Gastroesophageal sphincter (tissue), 4 donors: ENCODE measurements around the gene TFB1M. TPM values are rescaled to one million over a fixed set of nuclear protein-coding genes. Genes with fewer than 3 reads are reported as not detected.

Experiments used
- ATAC-seq: fragments of 150-250 bp; one replicate; pipeline ENCODE4 v1.9.1; 2016; ENCODE audit warnings: mild to moderate bottlenecking, moderate library complexity
- H3K27ac ChIP-seq, 4 donors: fragments of 200-600 bp; sonication (generic) in 3 of 4; 1 replicate in 3 of 4; 2 replicates in 1 of 4; pipeline ENCODE4 v1.5.1; 2016 to 2019
- H3K27me3 ChIP-seq: fragments of 200-600 bp; sonication (generic); one replicate; pipeline ENCODE4 v1.5.1; 2019
- H3K36me3 ChIP-seq, 2 donors: fragments of 200-600 bp; sonication (generic); one replicate each; pipeline ENCODE4 v1.5.1; 2019; ENCODE audit warnings: control low read depth in 1 of 2
- H3K4me1 ChIP-seq, 3 donors: fragments of 200-600 bp; sonication (generic); 1 replicate in 2 of 3; 2 replicates in 1 of 3; pipeline ENCODE4 v1.5.1; 2016 to 2019; ENCODE audit warnings: control low read depth in 2 of 3
- H3K4me3 ChIP-seq, 2 donors: fragments of 200-600 bp; sonication (generic); one replicate each; pipeline ENCODE4 v1.5.1; 2019; ENCODE audit warnings: mild to moderate bottlenecking in 1 of 2, moderate library complexity in 1 of 2
- H3K9me3 ChIP-seq, 3 donors: fragments of 200-600 bp; sonication (generic); one replicate each; pipeline ENCODE4 v1.5.1; 2017 to 2019; ENCODE audit warnings: control low read depth in 2 of 3
- EP300 ChIP-seq: sonication (generic); formaldehyde crosslinking; IDR thresholded peaks from one replicate; pipeline ENCODE4 v1.6.1; 2017; ENCODE audit warnings: antibody characterized with exemption, mild to moderate bottlenecking
- POLR2A ChIP-seq, 2 donors: fragments of 450-650 bp; IDR thresholded peaks; one replicate each; pipeline ENCODE4 v1.6.1; 2017; ENCODE audit warnings: antibody characterized with exemption in 2 of 2, mild to moderate bottlenecking in 2 of 2, moderate library complexity in 1 of 2
- POLR2AphosphoS5 ChIP-seq: sonication (generic); formaldehyde crosslinking; IDR thresholded peaks from one replicate; pipeline ENCODE4 v1.6.1; 2017; ENCODE audit warnings: antibody characterized with exemption
- WGBS, 2 donors: methylation state at CpG; one replicate each; pipeline ENCODE4 v1.1.5; 2018; ENCODE audit warnings: low coverage in 1 of 2; 5-methylcytosine and 5-hydroxymethylcytosine counted together
- total RNA-seq, 4 donors: library from RNA; depleted of rRNA; stranded (reverse); fragments of >200 nt; gene quantifications; one replicate each; pipeline ENCODE4 v1.1.0, GENCODE V29; 2016
- TF ChIP-seq, protein P1 (sequence below), 4 experiments: fragments of 200-600 bp in 2 of 4; fragments of 450-650 bp in 2 of 4; sonication (generic) in 1 of 4; IDR thresholded peaks; one replicate each; pipeline ENCODE4 v1.5.1; 2017 to 2019; ENCODE audit warnings: antibody characterized with exemption in 4 of 4, mild to moderate bottlenecking in 2 of 4, moderate library complexity in 2 of 4

Gene TFB1M
- total RNA-seq, 4 donors from 2014 or later, result 6.7 to 16.4 (median 12.5) TPM

DNA sequence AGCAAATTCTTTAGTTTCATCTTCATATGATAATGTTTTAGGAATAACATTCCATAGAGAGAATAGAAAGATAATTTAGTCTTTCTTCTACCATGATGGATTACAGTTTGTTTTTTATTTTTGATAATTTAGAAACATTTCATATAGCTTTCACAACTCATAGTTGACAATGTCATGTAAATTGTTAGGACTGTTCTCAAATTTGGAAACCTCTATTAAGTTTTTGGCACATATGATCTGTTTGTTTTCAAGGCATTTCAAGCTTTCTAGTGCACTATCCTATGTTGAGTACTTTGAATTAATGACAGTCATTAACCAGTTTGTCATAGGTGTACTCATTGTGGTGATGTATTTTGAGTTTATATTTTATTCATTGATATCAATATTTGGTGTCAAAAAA, 10.7 kb upstream of the TFB1M start:
- Histone ChIP-seq H3K27me3 (no peaks in the 10 kb centered on the region), H3K4me3 (no peak overlapping the region), H3K36me3 (no peaks in the 10 kb centered on the region), H3K27ac (no peak overlapping the region), H3K4me1 (peaks cover 0 to 4% (median 0%) of the 10 kb centered on the region in 3 donors), H3K9me3 (no peaks in the 10 kb centered on the region)
- no peak for ATAC-seq
- TF ChIP-seq POLR2AphosphoS5, result no peak
- TF ChIP-seq, protein P1, sequence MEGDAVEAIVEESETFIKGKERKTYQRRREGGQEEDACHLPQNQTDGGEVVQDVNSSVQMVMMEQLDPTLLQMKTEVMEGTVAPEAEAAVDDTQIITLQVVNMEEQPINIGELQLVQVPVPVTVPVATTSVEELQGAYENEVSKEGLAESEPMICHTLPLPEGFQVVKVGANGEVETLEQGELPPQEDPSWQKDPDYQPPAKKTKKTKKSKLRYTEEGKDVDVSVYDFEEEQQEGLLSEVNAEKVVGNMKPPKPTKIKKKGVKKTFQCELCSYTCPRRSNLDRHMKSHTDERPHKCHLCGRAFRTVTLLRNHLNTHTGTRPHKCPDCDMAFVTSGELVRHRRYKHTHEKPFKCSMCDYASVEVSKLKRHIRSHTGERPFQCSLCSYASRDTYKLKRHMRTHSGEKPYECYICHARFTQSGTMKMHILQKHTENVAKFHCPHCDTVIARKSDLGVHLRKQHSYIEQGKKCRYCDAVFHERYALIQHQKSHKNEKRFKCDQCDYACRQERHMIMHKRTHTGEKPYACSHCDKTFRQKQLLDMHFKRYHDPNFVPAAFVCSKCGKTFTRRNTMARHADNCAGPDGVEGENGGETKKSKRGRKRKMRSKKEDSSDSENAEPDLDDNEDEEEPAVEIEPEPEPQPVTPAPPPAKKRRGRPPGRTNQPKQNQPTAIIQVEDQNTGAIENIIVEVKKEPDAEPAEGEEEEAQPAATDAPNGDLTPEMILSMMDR (IDR thresholded peaks at IDR 0.05), result no peak
- no peak for TF ChIP-seq POLR2A (IDR thresholded peaks at IDR 0.05)

DNA sequence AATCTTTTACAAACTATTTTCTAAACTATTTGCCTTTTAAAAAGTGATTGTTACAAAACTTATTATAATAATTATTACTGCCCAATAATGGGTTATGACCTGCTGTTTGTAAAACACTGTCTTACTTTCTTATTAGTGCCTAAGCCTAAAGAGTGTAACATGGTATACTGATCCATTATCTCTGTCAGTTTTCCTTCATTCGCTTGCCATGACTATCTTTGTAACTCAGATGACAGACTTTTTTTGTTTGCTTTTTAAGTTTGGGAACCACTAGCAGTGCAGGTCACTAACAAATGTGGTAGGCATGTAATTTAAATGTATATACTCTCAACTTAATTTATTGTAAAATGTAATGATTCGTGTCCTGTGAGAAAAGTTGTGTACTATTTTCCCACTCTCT, 9.9 kb upstream of the TFB1M start:
- Histone ChIP-seq H3K36me3 (no peaks in the 10 kb centered on the region), H3K27me3 (no peaks in the 10 kb centered on the region), H3K4me1 (peaks cover 0 to 4% (median 0%) of the 10 kb centered on the region in 3 donors), H3K9me3 (no peaks in the 10 kb centered on the region), H3K4me3 (no peak overlapping the region), H3K27ac (no peak overlapping the region)
- ATAC-seq, result no peak
- 100% methylated on average over 1 to 2 of the region's 2 CpGs for WGBS, 2 donors
- TF ChIP-seq, protein P1 (IDR thresholded peaks at IDR 0.05), result no peak
- no peak for TF ChIP-seq EP300
- no peak for TF ChIP-seq POLR2A (IDR thresholded peaks at IDR 0.05)
- TF ChIP-seq POLR2AphosphoS5, result no peak

DNA sequence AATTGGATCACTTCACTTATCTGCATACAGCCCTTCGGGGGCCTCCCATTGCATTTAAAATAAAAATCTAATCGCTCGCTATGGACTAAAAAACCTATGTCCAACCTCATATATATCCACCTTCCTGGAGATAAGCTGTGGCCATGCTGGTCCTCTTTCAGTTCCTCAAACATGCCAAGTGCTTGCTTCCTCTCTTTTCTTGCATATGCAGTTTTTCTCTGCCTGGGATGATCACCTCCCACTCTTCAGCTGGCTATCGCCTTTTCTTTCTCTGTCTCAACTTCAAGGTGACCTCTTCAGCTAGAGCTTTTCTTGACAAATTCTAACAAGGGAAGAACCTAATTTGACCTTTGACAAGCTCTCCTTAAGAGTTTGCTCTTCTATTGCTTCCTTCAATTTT, 5.6 kb upstream of the TFB1M start:
- no peak overlapping the region for H3K4me3 ChIP-seq
- ATAC-seq, result no peak

DNA sequence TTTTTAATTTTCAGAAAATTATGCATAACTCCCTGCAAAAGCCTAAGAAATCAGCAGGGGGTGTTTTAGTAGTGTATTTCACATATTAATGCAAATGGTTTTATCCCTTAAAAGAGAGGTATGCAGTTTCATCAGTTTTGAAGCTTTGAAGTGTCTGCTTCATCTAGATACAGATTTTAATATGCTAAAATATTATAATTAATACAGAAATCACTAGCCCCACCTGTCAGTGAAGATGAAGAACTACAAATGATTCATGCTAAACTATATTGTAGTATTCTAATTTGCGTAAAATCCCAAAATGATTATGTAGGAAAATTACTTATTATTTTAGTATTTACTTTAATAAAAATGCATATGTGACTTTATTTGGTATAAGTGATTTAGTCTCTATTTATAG, 2.9 kb upstream of the TFB1M start:
- Histone ChIP-seq H3K27ac (no peak overlapping the region), H3K4me1 (peaks cover 0 to 20% (median 0%) of the 10 kb centered on the region in 3 donors), H3K27me3 (no peaks in the 10 kb centered on the region), H3K4me3 (no peak overlapping the region), H3K36me3 (no peaks in the 10 kb centered on the region), H3K9me3 (no peaks in the 10 kb centered on the region)
- WGBS, 2 donors, result 76 to 80% methylated on average over 1 of the region's 1 CpG
- ATAC-seq, result no peak
- TF ChIP-seq EP300, result no peak
- TF ChIP-seq POLR2A (IDR thresholded peaks at IDR 0.05), result no peak
- TF ChIP-seq, protein P1 (IDR thresholded peaks at IDR 0.05), result no peak
- no peak for TF ChIP-seq POLR2AphosphoS5

More for the DNA sequence above, 5.6 kb upstream of the TFB1M start:
- Histone ChIP-seq H3K27ac (no peak overlapping the region), H3K4me1 (peaks cover 0 to 8% (median 0%) of the 10 kb centered on the region in 3 donors), H3K9me3 (no peaks in the 10 kb centered on the region), H3K36me3 (no peaks in the 10 kb centered on the region), H3K27me3 (no peaks in the 10 kb centered on the region)
- TF ChIP-seq, protein P1 (IDR thresholded peaks at IDR 0.05), result no peak
- no peak for TF ChIP-seq EP300
- no peak for TF ChIP-seq POLR2A (IDR thresholded peaks at IDR 0.05)
- no peak for TF ChIP-seq POLR2AphosphoS5
- 93 to 95% methylated on average over 4 of the region's 4 CpGs for WGBS, 2 donors

DNA sequence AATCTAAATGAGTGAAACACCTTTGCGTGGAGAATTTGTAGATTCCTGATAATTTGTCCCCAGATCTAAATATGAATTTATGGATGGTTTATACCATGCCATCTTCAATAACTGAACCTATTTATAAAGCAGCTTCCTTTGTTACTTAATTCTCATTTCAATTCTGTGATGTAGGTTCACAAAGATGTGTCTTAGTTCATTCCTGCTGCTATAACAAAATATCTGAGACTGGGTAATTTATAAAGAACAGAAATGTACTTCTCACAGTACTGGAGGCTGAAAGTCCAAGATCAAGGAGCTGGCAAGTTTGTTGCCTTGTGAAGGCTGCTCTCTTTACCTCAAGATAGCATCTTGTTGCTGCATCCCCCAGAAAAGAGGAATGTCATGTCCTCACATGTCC, 2.1 kb upstream of the TFB1M start:
- TF ChIP-seq, protein P1 (IDR thresholded peaks at IDR 0.05), result no peak
- TF ChIP-seq EP300 (no peak), POLR2AphosphoS5 (no peak), POLR2A (IDR thresholded peaks at IDR 0.05) (no peak)
- H3K9me3 ChIP-seq, result no peaks in the 10 kb centered on the region
- 88 to 92% methylated on average over 1 of the region's 1 CpG for WGBS, 2 donors
- ATAC-seq, result no peak
- no peaks in the 10 kb centered on the region for H3K27me3 ChIP-seq
- peaks cover 0 to 20% (median 0%) of the 10 kb centered on the region in 3 donors for H3K4me1 ChIP-seq
- no peaks in the 10 kb centered on the region for H3K36me3 ChIP-seq
- no peak overlapping the region for H3K27ac ChIP-seq
- H3K4me3 ChIP-seq, result no peak overlapping the region
